ENCODE measurements around the gene TIAM1.

TIAM1 gene

DNA sequence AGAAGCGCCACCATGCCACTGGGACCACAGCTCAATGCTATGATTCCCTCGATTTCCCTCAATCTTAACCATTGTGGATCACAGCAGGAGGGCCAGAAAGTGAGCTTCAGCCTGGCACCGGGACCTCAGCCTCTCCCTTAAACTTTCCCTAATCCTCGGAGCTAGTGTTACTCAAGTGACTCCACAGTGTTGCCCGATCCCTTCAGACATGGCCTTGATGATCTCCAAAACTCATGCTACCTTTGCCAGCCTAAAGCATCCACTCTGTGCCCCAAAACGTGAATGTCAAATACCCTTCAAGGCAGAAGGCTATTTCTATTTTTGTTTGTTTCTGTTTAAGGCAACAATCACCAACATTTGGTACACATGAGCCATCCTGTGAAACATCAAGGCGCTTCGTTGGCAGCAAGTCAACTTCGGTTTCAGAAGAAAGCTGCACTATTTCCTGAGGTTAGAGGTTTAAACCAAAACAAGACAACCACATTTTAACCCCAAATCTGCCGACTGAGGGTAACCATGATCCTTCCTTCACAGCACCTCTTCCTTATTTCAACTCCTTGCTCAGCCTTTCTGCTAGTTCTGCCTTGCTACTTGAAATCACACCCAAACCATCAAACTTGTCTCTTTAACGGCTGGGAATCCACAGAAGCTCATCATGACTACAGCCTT is 211.4 kb downstream of the TIAM1 start:
- no peak for DNase-seq (ENCODE audit: low read depth)

DNA sequence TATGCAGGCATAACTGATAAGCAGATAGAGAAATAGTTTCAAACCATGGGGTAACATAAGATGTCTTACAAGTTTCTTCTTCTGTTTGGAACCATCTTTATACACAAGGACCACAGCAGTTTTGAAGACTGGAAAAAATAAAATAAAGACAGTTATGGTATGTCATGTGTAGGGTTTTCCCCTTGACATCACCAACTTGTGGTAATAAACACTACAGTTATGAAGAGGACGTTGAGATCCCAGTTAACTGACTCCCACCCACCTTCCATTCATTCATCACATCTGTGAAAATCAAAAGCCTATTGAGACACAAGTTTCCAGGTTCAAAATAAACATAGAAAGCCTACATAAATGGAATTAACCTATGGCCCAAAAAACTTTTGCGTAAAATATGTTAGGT is 213.2 kb downstream of the TIAM1 start:
- no peak for DNase-seq (ENCODE audit: low read depth)

GRCh38 chr21:31128234-31128633 is 215.8 kb downstream of the TIAM1 start:
- no peak for DNase-seq (ENCODE audit: low read depth)

- no peak for DNase-seq (ENCODE audit: low read depth)
Measured at GRCh38 chr21:31124010-31124409, 220.1 kb downstream of the TIAM1 start.

- no peak for DNase-seq (ENCODE audit: low read depth)
Measured at GRCh38 chr21:31119199-31119598, 224.9 kb downstream of the TIAM1 start.

GRCh38 chr21:31117128-31117916 is 226.7 kb downstream of the TIAM1 start:
- DNase-seq (ENCODE audit: low read depth) = peak; percentile 57

DNA sequence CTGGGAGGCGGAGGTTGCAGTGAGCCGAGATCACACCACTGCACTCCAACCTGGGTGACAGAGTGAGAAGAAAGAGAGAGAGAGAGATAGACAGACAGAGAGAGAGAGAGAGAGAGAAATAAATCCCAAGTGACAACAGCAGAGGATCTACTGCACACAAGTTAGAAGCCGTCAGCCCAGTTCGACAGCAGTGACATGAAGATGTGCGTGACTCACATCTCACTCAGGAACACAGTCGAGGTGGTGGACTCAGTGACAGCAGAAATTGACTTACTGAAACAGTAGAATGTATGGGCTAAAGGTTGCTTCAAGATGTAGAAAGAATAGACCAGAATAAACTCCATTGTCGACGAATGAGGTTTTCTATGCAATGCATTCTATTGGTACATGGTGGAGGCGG is 228.8 kb downstream of the TIAM1 start:
- no peak for DNase-seq (ENCODE audit: low read depth)

DNA sequence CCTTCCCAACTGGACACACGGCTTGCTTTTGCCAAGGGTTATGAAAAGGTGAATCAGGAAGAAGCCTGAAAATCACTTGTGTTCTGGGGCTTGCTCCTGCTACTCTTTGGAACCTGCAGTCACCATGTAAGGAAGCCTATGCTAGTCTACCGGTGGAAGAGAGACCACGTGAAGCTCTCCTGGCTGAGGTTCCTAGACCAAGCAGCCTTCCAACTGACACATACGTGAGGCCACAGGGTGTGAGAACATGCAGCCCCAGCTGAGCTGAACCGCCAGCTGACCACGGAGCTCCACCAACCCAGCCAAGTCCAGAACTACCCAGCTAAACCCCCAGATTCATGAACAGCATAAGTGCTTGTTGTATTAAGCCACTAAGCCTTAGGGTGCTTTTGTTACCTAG is 233.0 kb downstream of the TIAM1 start:
- DNase-seq (ENCODE audit: low read depth) = no peak

DNA sequence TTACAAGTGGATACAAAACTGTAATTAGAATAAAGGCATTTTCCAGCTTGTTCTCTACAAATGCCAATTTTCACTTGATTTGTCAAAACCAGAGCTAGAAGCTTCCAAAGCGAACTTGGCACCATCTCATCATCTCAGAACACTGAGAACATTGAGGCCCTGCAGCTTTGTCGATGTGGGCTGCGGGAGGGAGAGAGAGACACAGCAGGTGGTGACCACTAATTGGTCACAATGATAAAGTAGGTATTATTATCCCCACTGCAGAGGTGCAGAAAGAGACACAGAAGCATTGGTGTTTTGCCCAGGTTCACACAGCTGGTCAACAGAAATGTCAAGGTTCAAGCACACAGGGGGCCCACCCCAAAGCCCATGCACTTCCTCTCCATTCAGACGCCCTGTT is 233.6 kb downstream of the TIAM1 start:
- DNase-seq (ENCODE audit: low read depth) = no peak

- DNase-seq (ENCODE audit: low read depth) = no peak
Measured at GRCh38 chr21:31107871-31108270, 236.2 kb downstream of the TIAM1 start.

DNA sequence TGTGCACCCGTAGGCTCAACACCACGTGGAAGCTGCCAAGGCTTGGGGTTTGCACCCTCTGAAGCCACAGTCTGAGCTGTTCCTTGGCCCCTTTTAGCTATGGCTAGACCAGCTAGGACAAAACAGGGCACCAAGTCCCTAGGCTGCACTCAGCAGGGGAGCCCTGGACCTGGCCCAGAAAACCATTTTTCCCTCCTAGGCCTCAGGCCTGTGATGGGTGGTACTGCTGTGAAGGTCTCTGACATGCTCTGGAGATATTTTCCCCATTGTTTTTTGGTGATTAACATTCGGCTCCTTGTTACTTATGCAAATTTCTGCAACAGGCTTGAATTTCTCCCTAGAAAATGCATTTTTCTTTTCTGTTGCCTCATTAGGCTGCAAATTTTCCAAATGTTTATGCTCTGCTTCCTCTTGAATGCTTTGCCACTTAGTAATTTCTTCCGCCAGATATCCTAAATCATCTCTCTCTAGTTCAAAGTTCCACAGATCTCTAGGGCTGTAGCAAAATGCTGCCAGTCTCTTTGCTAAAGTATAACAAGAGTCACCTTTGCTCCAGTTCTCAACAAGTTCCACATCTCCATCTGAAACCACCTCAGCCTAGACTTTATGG is 236.8 kb downstream of the TIAM1 start:
- DNase-seq (ENCODE audit: low read depth) = no peak

DNA sequence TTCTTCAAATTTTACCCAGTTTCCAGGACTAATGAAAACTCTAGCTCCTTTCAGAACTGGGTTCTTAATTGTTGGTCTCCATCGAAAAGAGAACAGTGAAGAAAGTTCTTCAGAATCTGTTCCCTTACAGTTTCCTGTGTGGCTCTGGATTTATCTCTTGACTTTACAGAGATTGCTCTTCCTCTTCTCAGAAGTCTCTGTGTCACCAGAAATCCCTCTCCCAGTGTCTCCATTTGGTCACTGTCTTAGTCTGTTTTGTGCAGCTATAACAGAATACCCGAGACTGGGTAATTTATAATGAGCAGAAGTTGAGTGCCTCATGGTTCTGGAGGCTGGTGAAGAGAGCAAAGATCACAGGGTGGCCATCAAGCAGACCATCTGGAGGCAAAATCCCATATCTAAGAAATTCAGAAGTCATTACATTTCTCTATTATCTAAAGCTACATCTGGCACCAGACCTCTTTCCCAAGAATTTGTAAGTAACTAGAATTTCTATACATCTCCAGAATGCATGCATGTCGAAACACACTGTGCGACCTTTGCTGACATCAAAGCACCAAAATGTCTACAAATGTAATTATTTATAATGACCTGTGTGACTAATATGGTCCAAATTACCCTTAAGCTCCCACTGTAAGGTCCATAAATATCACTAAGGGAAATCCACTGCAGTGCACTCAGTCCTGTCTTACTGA is 240.3 kb downstream of the TIAM1 start:
- DNase-seq (ENCODE audit: low read depth) = no peak

DNA sequence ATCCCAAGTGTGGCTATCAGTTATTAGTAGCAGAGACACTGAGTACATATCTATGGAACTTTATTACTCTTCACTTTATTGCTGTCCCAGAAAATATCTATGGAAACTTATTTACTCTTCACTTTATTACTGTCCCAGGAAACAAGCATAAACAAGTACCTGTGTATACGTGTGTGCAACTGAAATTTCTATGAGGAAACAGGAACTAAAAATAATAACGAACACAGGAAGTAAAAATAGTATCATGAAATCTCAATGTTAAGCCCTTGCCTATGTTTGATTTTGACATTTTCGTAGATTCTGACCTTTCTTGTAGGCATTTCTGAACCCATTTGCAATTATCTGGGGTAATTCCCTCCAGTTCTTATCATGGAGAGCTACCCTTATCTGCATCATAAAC is 240.9 kb downstream of the TIAM1 start:
- no peak for DNase-seq (ENCODE audit: low read depth)

DNA sequence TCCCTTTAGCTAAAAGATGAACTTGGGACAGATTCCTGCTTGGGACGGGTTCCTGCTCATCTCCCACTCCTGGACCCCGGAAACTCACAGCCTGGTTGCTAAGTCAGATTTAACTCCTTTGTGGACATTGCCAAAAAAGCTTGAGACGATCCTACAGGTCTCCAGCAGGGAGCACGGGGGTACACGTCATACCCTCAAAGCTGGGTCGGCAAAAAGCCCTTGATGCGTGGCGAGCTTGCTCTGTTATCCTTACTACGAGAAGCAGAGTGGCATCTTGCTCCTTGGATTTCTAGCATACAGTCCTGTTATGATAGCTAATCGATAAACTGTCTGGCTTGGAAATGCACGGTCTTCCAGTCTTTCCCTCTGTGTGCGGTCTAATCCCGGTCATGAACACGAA is 244.9 kb downstream of the TIAM1 start:
- DNase-seq (ENCODE audit: low read depth) = no peak

DNA sequence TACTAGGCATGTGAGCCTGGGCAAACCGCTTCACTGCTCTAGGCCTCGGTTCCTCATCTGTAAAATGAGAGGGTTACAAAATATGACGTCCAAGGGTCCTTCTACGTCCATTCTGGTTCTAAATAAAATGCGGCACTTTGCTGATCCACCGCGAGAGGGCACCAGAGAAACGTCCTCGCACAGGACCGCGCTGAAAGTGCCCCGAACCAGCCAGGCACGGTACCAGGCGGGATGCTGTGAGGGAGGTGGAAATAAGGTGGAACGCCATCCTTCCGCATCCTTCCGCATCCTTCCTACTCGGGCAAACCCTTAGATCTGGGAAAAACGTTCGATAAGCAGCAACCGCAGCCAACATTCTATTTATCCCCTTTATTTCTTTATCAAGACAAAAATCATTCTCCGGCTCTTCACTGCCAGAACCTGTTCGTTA is 245.5 kb downstream of the TIAM1 start:
- peak; percentile 47 for DNase-seq (ENCODE audit: low read depth)

- DNase-seq (ENCODE audit: low read depth) = no peak
Measured at GRCh38 chr21:31092832-31093625, 251.0 kb downstream of the TIAM1 start.

DNA sequence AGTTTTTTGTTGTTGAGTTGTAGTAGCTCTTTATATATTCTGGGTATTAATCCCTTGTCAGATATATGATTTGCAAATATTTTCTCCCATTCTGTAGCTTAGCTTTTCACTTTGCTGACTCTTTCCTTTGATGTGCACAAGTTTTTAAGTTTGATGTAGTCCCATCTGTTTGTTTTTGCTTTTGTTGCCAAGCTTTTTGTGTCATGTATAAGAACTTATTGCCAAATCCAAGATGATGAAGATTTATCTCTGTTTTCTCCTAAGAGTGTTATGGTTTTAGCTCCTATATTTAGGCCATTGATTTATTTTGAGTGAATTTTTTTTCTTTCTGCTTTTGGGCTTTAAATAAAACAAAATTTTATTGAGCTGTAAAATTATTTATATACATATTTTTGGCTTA is 253.7 kb downstream of the TIAM1 start:
- DNase-seq (ENCODE audit: low read depth) = no peak

GRCh38 chr21:31088474-31088751 is 255.6 kb downstream of the TIAM1 start:
- no peak for DNase-seq (ENCODE audit: low read depth)

GRCh38 chr21:31087639-31088473 is 256.2 kb downstream of the TIAM1 start:
- DNase-seq (ENCODE audit: low read depth) = no peak

DNA sequence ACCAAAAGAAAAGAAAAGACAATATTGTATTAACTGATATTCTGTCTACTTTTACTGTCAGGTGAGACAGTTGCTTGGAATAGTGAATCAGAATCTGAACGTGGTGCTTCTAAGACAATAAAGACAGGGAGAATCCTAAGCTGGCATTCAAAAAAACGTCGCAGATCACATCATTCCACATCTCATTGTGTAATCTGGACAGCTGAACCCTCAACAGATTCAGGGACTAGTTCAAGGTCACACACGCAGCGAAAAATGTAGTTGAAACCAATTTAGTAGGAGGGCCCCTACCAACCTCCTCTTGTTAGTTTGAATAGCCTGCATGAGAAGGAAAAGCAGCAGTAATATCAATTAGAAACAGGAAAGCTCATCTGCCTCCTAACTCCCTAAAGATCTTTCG is 259.4 kb downstream of the TIAM1 start:
- DNase-seq (ENCODE audit: low read depth) = no peak

DNA sequence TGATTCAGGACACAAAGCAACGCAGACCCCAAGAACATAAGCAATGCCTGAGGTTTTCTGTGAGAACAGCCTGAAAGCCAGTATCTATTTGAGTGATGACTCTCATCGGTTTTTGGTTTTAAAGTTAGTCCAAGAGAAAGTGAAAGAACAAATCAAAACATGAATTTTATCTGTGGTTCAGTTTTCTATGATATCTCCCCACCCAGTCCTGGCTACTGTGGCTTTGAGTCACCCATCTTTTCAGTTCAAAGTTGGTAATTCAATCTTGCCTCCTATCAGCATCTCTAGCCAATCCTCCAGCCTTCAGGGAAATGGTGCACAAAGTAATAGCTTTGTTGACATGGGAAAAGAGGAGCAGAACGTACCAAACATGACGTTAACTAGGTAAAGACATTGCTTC is 265.3 kb downstream of the TIAM1 start:
- DNase-seq (ENCODE audit: low read depth) = no peak
